ENCODE measurements around the gene PTPRD. TPM values are rescaled to one million over a fixed set of nuclear protein-coding genes. Genes with fewer than 3 reads are reported as not detected.

Gene PTPRD
- total RNA-seq, 1 donor from 2014 or later: 0.05 TPM

GRCh38 chr9:8725635-8726034 lies 1887.2 kb downstream of the PTPRD start:
- H3K27me3 Mint-ChIP-seq (ENCODE audit: insufficient read depth): no peaks in the 10 kb centered on the region
- no peaks in the 10 kb centered on the region for H3K4me1 Mint-ChIP-seq (ENCODE audit: low read depth)
- H3K27ac Mint-ChIP-seq: no peak overlapping the region
- H3K4me3 Mint-ChIP-seq: no peak overlapping the region
- H3K9me3 Mint-ChIP-seq: no peaks in the 10 kb centered on the region
- intact Hi-C loops (cut with micrococcal nuclease): no loop called here
- DNase-seq (ENCODE audit: low spot score): no peak
- H3K36me3 Mint-ChIP-seq (ENCODE audit: low read depth): no peaks in the 10 kb centered on the region

- intact Hi-C loops (cut with micrococcal nuclease): no loop called here
- Mint-ChIP-seq H3K36me3 (ENCODE audit: low read depth) (no peaks in the 10 kb centered on the region), H3K27ac (no peak overlapping the region)
These were observed 1888.4 kb downstream of the PTPRD start for GRCh38 chr9:8724284-8725018.

DNA sequence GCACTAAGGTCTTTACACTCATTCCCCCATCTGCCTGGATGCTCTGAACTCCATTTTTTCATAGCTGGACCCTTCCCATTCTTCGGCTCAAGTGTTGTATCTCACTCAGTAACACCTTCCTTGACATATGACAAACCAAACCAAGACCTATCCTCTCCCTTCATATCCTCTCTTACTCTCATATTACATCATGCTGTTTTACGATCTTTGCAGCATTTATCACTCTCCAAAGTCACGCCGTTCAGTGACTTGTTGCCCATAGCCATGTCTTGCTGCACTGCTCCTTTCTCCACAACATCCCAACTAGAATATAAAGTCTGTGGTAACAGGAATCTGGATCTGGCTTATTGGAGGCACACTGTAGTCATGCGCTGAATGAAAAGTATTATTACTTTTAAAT lies 1889.6 kb downstream of the PTPRD start:
- Mint-ChIP-seq H3K9me3 (no peaks in the 10 kb centered on the region), H3K27me3 (ENCODE audit: insufficient read depth) (no peaks in the 10 kb centered on the region), H3K36me3 (ENCODE audit: low read depth) (no peaks in the 10 kb centered on the region), H3K27ac (no peak overlapping the region), H3K4me3 (no peak overlapping the region), H3K4me1 (ENCODE audit: low read depth) (no peaks in the 10 kb centered on the region)
- intact Hi-C loops (cut with micrococcal nuclease): no loop called here
- no peak for DNase-seq (ENCODE audit: low spot score)

More at GRCh38 chr9:8724284-8725018, 1888.4 kb downstream of the PTPRD start:
- DNase-seq (ENCODE audit: low spot score): no peak
- Mint-ChIP-seq H3K4me1 (ENCODE audit: low read depth) (no peaks in the 10 kb centered on the region), H3K27me3 (ENCODE audit: insufficient read depth) (no peaks in the 10 kb centered on the region), H3K4me3 (no peak overlapping the region), H3K9me3 (no peaks in the 10 kb centered on the region)

- Mint-ChIP-seq H3K9me3 (no peaks in the 10 kb centered on the region), H3K36me3 (ENCODE audit: low read depth) (no peaks in the 10 kb centered on the region), H3K4me3 (no peak overlapping the region), H3K27me3 (ENCODE audit: insufficient read depth) (no peaks in the 10 kb centered on the region), H3K27ac (no peak overlapping the region), H3K4me1 (ENCODE audit: low read depth) (no peaks in the 10 kb centered on the region)
- intact Hi-C loops (cut with micrococcal nuclease): no loop called here
- no peak for DNase-seq (ENCODE audit: low spot score)
These were observed 1892.8 kb downstream of the PTPRD start for GRCh38 chr9:8719833-8720486.

GRCh38 chr9:8718121-8718725 lies 1894.6 kb downstream of the PTPRD start:
- no peak for DNase-seq (ENCODE audit: low spot score)
- intact Hi-C loops (cut with micrococcal nuclease): no loop called here
- H3K27ac Mint-ChIP-seq: no peak overlapping the region
- H3K9me3 Mint-ChIP-seq: no peaks in the 10 kb centered on the region
- no peaks in the 10 kb centered on the region for H3K27me3 Mint-ChIP-seq (ENCODE audit: insufficient read depth)
- H3K4me1 Mint-ChIP-seq (ENCODE audit: low read depth): no peaks in the 10 kb centered on the region
- no peaks in the 10 kb centered on the region for H3K36me3 Mint-ChIP-seq (ENCODE audit: low read depth)
- H3K4me3 Mint-ChIP-seq: no peak overlapping the region

GRCh38 chr9:8717146-8717545 lies 1895.7 kb downstream of the PTPRD start:
- H3K27me3 Mint-ChIP-seq (ENCODE audit: insufficient read depth): no peaks in the 10 kb centered on the region
- H3K36me3 Mint-ChIP-seq (ENCODE audit: low read depth): no peaks in the 10 kb centered on the region
- intact Hi-C loops (cut with micrococcal nuclease): no loop called here
- H3K27ac Mint-ChIP-seq: no peak overlapping the region
- DNase-seq (ENCODE audit: low spot score): no peak
- no peaks in the 10 kb centered on the region for H3K9me3 Mint-ChIP-seq
- H3K4me3 Mint-ChIP-seq: no peak overlapping the region
- H3K4me1 Mint-ChIP-seq (ENCODE audit: low read depth): no peaks in the 10 kb centered on the region

DNA sequence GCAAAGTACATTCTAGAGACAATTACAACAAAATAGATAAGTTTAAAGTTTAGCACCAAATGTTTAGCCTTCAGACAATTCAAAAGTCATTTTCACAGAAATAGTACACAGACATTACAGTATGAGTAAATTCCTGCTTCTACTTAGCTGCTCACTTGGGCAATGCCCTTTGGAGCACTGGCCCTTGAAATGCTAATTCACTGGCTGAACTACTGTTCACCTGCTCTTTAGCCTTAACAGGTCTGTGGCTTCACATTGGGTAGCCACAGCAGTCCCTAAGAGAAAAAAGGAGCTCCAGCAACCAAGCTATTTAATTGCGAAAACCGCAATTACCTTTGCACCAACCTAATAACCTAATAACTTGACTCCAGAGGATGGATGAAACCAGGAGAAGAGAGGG lies 1897.0 kb downstream of the PTPRD start:
- H3K4me1 Mint-ChIP-seq (ENCODE audit: low read depth): no peaks in the 10 kb centered on the region
- no peak overlapping the region for H3K27ac Mint-ChIP-seq
- DNase-seq (ENCODE audit: low spot score): no peak
- intact Hi-C loops (cut with micrococcal nuclease): no loop called here
- no peak overlapping the region for H3K4me3 Mint-ChIP-seq
- H3K36me3 Mint-ChIP-seq (ENCODE audit: low read depth): no peaks in the 10 kb centered on the region
- H3K27me3 Mint-ChIP-seq (ENCODE audit: insufficient read depth): no peaks in the 10 kb centered on the region
- H3K9me3 Mint-ChIP-seq: no peaks in the 10 kb centered on the region

DNA sequence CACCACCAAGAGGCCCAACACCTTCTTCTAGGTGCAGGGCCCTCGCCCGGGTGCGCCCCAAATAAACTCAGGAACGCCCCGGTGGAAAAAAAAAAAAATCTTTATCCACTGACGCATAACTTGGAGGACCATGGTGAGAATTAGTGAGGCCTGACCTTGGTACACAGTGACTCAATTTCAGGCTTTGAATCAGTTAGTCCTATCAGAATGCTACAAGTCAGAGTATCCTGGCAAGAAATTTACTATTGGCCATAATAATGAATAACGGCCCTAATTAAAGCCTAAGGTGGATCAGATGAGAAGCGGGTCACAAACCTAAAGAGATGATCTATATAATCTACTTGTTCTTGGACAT lies 1899.0 kb downstream of the PTPRD start:
- intact Hi-C loops (cut with micrococcal nuclease): no loop called here
- no peaks in the 10 kb centered on the region for H3K27me3 Mint-ChIP-seq (ENCODE audit: insufficient read depth)
- no peaks in the 10 kb centered on the region for H3K4me1 Mint-ChIP-seq (ENCODE audit: low read depth)
- H3K4me3 Mint-ChIP-seq: no peak overlapping the region
- no peak overlapping the region for H3K27ac Mint-ChIP-seq
- H3K36me3 Mint-ChIP-seq (ENCODE audit: low read depth): no peaks in the 10 kb centered on the region
- no peaks in the 10 kb centered on the region for H3K9me3 Mint-ChIP-seq
- DNase-seq (ENCODE audit: low spot score): no peak

GRCh38 chr9:8713149-8713810 lies 1899.5 kb downstream of the PTPRD start:
- no peaks in the 10 kb centered on the region for H3K9me3 Mint-ChIP-seq
- H3K27me3 Mint-ChIP-seq (ENCODE audit: insufficient read depth): no peaks in the 10 kb centered on the region
- H3K4me1 Mint-ChIP-seq (ENCODE audit: low read depth): no peaks in the 10 kb centered on the region
- DNase-seq (ENCODE audit: low spot score): no peak
- no peaks in the 10 kb centered on the region for H3K36me3 Mint-ChIP-seq (ENCODE audit: low read depth)
- intact Hi-C loops (cut with micrococcal nuclease): no loop called here
- no peak overlapping the region for H3K27ac Mint-ChIP-seq
- no peak overlapping the region for H3K4me3 Mint-ChIP-seq

- Mint-ChIP-seq H3K27me3 (ENCODE audit: insufficient read depth) (no peaks in the 10 kb centered on the region), H3K4me3 (no peak overlapping the region)
- intact Hi-C loops (cut with micrococcal nuclease): no loop called here
These were observed 1903.1 kb downstream of the PTPRD start for GRCh38 chr9:8709731-8710130.

GRCh38 chr9:8708728-8709127 lies 1904.1 kb downstream of the PTPRD start:
- no peaks in the 10 kb centered on the region for H3K9me3 Mint-ChIP-seq
- no peaks in the 10 kb centered on the region for H3K36me3 Mint-ChIP-seq (ENCODE audit: low read depth)
- no peak for DNase-seq (ENCODE audit: low spot score)
- no peaks in the 10 kb centered on the region for H3K27me3 Mint-ChIP-seq (ENCODE audit: insufficient read depth)
- no peak overlapping the region for H3K27ac Mint-ChIP-seq
- H3K4me1 Mint-ChIP-seq (ENCODE audit: low read depth): no peaks in the 10 kb centered on the region
- no peak overlapping the region for H3K4me3 Mint-ChIP-seq
- intact Hi-C loops (cut with micrococcal nuclease): no loop called here

More at GRCh38 chr9:8709731-8710130, 1903.1 kb downstream of the PTPRD start:
- Mint-ChIP-seq H3K9me3 (no peaks in the 10 kb centered on the region), H3K27ac (no peak overlapping the region), H3K36me3 (ENCODE audit: low read depth) (no peaks in the 10 kb centered on the region), H3K4me1 (ENCODE audit: low read depth) (no peaks in the 10 kb centered on the region)
- DNase-seq (ENCODE audit: low spot score): no peak

GRCh38 chr9:8706998-8707397 lies 1905.8 kb downstream of the PTPRD start:
- Mint-ChIP-seq H3K36me3 (ENCODE audit: low read depth) (no peaks in the 10 kb centered on the region), H3K27me3 (ENCODE audit: insufficient read depth) (no peaks in the 10 kb centered on the region), H3K9me3 (no peaks in the 10 kb centered on the region), H3K27ac (no peak overlapping the region), H3K4me3 (no peak overlapping the region), H3K4me1 (ENCODE audit: low read depth) (no peaks in the 10 kb centered on the region)
- intact Hi-C loops (cut with micrococcal nuclease): no loop called here
- DNase-seq (ENCODE audit: low spot score): no peak

GRCh38 chr9:8706531-8706930 lies 1906.3 kb downstream of the PTPRD start:
- H3K4me3 Mint-ChIP-seq: no peak overlapping the region
- H3K36me3 Mint-ChIP-seq (ENCODE audit: low read depth): no peaks in the 10 kb centered on the region
- H3K9me3 Mint-ChIP-seq: no peaks in the 10 kb centered on the region
- no peaks in the 10 kb centered on the region for H3K27me3 Mint-ChIP-seq (ENCODE audit: insufficient read depth)
- intact Hi-C loops (cut with micrococcal nuclease): no loop called here
- no peak overlapping the region for H3K27ac Mint-ChIP-seq
- H3K4me1 Mint-ChIP-seq (ENCODE audit: low read depth): no peaks in the 10 kb centered on the region
- no peak for DNase-seq (ENCODE audit: low spot score)
